Mucosa of rectum (tissue), 2 donors: ENCODE measurements around the gene PSG4.
"Not testable (repeated sequence)": the region's sequence is repeated elsewhere in the genome, so short reads cannot be mapped to it uniquely, and the experiment has no call there.

Source experiments
- H3K27ac ChIP-seq, 2 donors: one replicate each; pipeline ENCODE4 v1.7.0; 2013; ENCODE audit warnings: inconsistent platforms in 2 of 2, low read depth in 2 of 2, low read length in 2 of 2
- H3K27me3 ChIP-seq, 2 donors: one replicate each; pipeline ENCODE4 v1.7.0; 2013; ENCODE audit warnings: low read length in 2 of 2; ENCODE audit not compliant: control insufficient read depth in 2 of 2, insufficient read depth in 2 of 2
- H3K36me3 ChIP-seq, 2 donors: one replicate each; pipeline ENCODE4 v1.7.0; 2013; ENCODE audit warnings: low read length in 2 of 2; ENCODE audit not compliant: control insufficient read depth in 2 of 2, insufficient read depth in 2 of 2
- H3K4me1 ChIP-seq, 2 donors: one replicate each; pipeline ENCODE4 v1.7.0; 2013; ENCODE audit warnings: low read length in 2 of 2, mild to moderate bottlenecking in 1 of 2; ENCODE audit not compliant: control insufficient read depth in 2 of 2, insufficient read depth in 2 of 2
- H3K4me3 ChIP-seq, 2 donors: one replicate each; pipeline ENCODE4 v1.7.0; 2013; ENCODE audit warnings: low read length in 2 of 2
- H3K9ac ChIP-seq, 2 donors: one replicate each; pipeline ENCODE4 v1.7.0; 2013; ENCODE audit warnings: low read length in 2 of 2, low read depth in 1 of 2, mild to moderate bottlenecking in 1 of 2
- H3K9me3 ChIP-seq, 2 donors: one replicate each; pipeline ENCODE4 v1.7.0; 2013; ENCODE audit warnings: low read length in 2 of 2; ENCODE audit not compliant: control insufficient read depth in 2 of 2
- donor health status: healthy.
- donor health status: Normal muscosa, but diverticular disease.

Gene PSG4

DNA sequence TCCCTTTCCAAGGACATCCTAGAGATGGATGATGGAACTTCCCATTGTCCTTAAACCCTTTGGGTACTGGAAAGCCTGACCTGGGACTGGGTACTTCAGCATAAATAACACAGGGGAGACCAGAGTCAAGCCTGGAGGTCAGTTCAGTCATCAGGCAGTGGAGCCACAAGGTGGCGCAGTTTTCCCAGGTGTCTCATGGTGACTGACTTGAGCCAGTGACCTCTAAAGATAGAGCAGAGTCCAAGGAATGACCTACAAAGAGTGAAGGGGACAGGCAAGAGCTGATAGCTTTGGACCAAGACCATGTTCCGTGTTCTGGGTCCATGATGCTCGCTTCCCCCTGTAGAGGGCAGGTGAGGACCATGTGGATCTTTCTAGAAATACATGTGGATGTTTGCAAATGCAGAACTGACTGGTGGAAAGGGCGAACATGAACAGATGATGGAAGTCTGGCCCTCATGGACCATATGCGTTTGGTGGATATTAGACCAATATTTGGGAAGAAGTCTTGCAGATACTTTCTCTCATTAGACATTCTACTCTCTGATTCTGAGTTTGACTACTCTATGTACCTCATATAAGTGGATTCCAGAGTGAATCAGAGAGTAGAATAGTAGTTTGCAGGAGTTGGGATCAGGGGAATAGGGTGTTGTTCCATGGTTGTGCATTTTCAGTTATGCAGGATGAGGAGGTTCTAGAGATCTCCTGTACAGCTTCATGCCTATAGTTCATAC, 6.6 kb downstream of the PSG4 start:
- H3K4me1 ChIP-seq, H3K4me3 ChIP-seq, H3K9ac ChIP-seq: not testable (repeated sequence)

DNA sequence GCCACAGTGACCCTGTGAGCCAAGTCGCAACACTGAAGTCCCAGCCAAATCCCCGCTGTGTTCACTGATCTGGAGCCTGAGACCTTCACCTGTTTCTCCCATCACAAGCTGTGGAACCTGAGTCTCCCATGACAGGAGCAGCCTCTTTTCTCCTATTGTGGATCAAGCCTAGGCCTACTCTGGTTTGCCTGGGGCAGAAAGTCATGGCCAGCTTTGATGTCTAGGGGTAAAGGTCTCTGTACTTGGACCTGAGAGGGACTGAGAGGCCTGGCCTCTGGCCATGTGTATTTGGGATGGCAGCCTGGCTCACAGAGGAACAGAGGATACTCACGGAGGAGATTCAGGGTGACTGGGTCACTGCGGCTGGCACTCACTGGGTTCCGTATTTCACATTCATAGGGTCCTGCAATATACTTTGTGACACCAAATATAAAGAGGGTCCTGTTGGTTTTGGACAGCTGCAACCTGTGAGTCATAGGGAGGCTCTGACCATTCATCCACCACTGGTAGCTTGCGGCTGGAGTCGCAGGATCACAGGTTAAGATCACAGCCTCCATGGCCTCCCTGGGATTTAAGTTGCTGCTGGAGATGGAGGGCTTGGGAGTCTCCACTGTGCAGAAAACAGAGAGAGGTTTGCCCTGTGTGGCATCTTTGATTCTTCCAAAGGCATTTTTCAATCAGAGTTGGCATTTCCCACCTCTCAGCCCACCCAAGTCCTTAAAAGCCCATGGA, 7.6 kb downstream of the PSG4 start:
- not testable (repeated sequence) for H3K9ac ChIP-seq, H3K36me3 ChIP-seq, H3K9me3 ChIP-seq, H3K4me3 ChIP-seq, H3K27me3 ChIP-seq, H3K4me1 ChIP-seq, H3K27ac ChIP-seq

More for the DNA sequence above, 6.6 kb downstream of the PSG4 start:
- not testable (repeated sequence) for H3K27me3 ChIP-seq, H3K36me3 ChIP-seq, H3K27ac ChIP-seq, H3K9me3 ChIP-seq

DNA sequence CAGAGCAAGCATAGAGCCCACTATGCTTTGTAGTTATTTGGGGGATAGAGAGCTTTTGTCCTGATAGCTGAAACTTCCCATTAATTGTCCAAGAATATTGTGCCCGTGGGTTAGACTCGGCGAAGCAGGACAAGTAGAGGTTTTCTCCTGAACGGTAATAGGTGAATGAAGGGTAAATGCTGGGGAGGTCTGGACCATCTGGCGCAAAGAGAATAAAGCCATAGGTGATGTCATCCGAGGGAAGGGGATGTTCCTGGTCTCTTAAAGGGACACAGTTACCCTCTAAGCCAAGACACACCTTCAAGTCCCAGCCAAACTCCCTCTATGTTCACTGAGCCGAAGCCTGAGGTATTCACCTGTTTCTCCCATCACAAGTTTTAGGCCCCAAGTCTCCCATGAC, 11.0 kb downstream of the PSG4 start:
- H3K9ac ChIP-seq, H3K9me3 ChIP-seq, H3K4me3 ChIP-seq, H3K27ac ChIP-seq, H3K27me3 ChIP-seq, H3K36me3 ChIP-seq, H3K4me1 ChIP-seq: not testable (repeated sequence)

DNA sequence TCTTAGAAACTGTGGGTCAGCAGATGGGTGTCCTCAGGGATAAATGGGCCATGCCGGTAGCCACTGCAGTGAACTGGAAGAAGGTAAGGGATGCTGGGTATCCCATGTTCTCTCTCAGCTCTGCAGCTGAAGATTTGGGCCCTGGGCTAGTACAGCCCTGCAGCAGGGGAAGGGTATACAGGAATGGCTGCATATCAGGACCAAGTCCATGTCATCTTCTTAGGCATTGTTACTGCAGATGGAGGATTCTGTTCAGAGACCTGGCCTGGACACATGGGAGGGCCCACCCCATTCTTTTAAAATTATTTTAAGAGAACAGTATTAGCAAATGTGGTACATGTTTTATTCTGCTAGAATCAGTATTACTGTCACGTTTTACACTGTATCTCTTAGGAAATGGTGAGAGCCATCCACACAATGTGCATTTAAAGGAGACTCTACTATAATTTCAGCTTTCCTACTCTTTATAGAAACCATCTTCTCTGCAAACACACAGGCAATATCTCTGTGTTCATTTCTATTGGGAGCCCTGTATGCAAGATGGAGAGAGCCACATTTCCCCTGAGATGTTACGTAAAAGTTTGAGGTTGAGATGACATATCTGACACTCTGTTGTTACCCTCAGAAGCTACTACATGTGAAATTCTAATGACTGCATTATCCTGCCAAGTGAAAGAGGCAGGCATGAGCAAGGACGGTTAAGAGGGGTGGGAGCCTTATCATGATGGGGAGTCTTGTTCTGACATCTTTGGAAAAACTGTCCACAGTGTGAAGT, 12.9 kb downstream of the PSG4 start:
- not testable (repeated sequence) for H3K9me3 ChIP-seq, H3K4me1 ChIP-seq, H3K9ac ChIP-seq, H3K36me3 ChIP-seq, H3K27ac ChIP-seq, H3K27me3 ChIP-seq, H3K4me3 ChIP-seq

DNA sequence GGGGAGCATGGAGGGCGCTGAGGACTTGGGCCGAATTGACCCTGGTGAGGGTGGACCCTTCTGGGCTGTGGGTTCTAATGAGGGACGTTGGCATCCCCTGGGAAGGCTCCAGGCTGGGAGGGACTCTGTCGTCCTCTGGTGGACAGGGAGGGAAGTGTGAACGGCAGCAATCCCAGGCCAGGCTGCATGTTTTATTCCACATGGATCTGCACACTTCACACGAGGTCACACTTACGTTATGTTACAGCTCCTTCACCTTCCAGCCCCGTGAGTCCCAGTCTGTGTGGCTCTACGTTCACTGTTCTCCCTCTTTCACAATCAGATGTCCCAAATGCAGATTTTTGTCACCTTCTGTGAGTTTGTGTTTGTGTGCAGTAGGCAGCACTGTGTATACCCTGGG, 17.3 kb downstream of the PSG4 start:
- not testable (repeated sequence) for H3K4me3 ChIP-seq, H3K9me3 ChIP-seq, H3K9ac ChIP-seq

DNA sequence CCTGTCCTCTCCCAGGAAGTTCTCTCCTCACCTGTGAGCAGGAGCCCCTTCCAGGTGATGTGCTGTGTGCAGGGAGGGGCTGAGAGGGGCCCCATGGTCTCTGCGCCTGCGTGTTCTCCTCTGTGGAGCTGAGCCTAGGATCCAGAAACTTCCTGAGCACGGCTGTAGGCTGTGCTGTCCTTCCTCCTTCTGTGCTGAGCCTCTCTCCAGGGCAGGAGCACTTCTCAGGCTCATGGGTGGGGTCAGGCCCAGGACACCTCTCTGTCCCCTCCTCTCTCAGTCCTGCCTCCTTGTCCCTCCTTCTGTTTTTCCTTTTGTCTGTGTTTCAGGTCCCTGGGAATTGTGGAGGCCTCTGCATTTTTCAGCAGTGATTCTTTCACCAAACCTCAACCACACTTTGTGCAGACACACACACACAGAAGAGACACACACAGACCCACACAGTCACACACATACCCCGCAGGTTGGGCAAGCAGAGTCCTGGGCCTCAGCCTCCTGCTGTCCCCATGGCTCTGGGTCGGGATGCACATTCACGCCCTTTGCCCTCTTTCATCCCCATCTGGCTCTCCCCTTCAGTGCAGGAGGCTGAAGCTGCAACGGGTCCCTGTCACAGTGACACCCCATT, 19.0 kb downstream of the PSG4 start, which contains the start of gene PSG5:
Gene PSG5, minus strand, starts transcription at position 226 of the 625 bp plus-strand sequence. Its CDS starts 131 bp downstream, at position 95.
- not testable (repeated sequence) for H3K27me3 ChIP-seq, H3K9ac ChIP-seq, H3K27ac ChIP-seq, H3K4me3 ChIP-seq, H3K4me1 ChIP-seq, H3K9me3 ChIP-seq, H3K36me3 ChIP-seq

More for the DNA sequence above, 17.3 kb downstream of the PSG4 start:
- H3K27ac ChIP-seq, H3K36me3 ChIP-seq, H3K4me1 ChIP-seq, H3K27me3 ChIP-seq: not testable (repeated sequence)

DNA sequence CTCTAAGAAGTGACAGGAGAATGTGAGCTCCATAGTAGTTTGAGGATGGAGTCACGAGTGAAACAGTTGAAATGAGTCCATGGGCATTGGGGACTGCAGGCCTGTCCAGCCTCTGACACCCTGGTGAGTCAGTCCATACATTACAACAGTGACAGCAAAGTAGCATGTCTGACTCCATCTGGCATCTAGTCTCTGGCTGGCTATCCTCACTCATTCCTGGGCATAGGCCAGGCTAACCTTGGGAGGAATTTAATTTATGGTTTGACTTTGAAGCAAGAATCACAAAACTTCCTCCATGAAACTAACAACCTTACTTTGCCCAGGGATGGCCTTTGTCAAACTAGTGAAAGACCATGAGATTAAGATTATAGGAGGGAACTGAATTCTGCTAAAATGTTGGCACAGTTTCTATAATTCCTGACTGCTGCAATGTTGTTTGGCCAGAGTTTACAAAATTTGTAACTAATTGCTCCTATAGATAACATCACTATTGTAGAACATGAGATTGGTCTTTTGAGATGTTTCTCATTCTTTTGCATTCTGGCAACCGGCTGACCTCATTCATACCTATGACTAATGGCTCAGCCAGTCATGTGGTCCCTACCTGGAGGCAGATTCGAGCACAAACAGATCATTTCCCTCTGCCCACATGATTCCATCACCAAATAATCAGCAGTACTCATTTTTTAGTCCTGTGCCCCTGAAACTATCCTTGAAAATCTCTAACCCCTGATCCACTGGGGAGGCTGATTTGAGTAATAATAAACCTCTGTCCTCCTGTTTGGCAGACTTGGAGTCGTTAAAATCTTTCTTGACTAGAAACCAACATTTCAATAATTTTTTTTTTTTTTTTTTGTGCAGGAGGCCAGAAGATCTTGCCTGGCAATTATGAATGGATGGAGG, 23.3 kb downstream of the PSG4 start:
- H3K27ac ChIP-seq, H3K27me3 ChIP-seq, H3K9me3 ChIP-seq: not testable (repeated sequence)

DNA sequence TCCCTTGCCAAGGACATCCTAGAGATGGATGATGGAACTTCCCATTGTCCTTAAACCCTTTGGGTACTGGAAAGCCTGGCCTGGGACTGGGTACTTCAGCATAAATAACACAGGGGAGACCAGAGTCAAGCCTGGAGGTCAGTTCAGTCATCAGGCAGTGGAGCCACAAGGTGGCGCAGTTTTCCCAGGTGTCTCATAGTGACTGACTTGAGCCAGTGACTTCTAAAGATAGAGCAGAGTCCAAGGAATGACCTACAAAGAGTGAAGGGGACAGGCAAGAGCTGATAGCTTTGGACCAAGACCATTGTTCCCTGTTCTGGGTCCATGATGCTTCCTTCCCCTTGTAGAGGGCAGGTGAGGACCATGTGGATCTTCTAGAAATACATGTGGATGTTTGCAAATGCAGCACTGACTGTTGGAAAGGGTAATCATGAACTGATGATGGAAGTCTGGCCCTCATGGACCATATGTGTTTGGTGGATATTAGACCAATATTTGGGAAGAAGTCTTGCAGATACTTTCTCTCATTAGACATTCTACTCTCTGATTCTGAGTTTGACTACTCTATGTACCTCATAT, 25.8 kb downstream of the PSG4 start:
- H3K36me3 ChIP-seq, H3K4me3 ChIP-seq, H3K9me3 ChIP-seq, H3K4me1 ChIP-seq, H3K27me3 ChIP-seq, H3K9ac ChIP-seq, H3K27ac ChIP-seq: not testable (repeated sequence)

More for the DNA sequence above, 23.3 kb downstream of the PSG4 start:
- H3K4me1 ChIP-seq, H3K9ac ChIP-seq, H3K36me3 ChIP-seq, H3K4me3 ChIP-seq: not testable (repeated sequence)

DNA sequence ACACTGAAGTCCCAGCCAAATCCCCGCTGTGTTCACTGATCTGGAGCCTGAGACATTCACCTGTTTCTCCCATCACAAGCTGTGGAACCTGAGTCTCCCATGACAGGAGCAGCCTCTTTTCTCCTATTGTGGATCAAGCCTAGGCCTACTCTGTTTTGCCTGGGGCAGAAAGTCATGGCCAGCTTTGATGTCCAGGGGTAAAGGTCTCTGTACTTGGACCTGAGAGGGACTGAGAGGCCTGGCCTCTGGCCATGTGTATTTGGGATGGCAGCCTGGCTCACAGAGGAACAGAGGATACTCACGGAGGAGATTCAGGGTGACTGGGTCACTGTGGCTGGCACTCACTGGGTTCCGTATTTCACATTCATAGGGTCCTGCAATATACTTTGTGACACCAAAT, 26.9 kb downstream of the PSG4 start:
- not testable (repeated sequence) for H3K4me3 ChIP-seq, H3K9ac ChIP-seq, H3K27ac ChIP-seq

More for the DNA sequence above, 26.9 kb downstream of the PSG4 start:
- not testable (repeated sequence) for H3K9me3 ChIP-seq, H3K36me3 ChIP-seq, H3K4me1 ChIP-seq, H3K27me3 ChIP-seq
